Measurements from ENCODE around the gene MYO1D.
A peak's percentile ranks its signal among the peaks of the same experiment; 100 is the strongest.
"Not testable (repeated sequence)": the region's sequence is repeated elsewhere in the genome, so short reads cannot be mapped to it uniquely, and the experiment has no call there.

The MYO1D gene

GRCh38 chr17:32887410-32887809 lies 10.5 kb upstream of the MYO1D start:
- not testable (repeated sequence) for DNase-seq

GRCh38 chr17:32886951-32887350 lies 10.0 kb upstream of the MYO1D start:
- DNase-seq: not testable (repeated sequence)

GRCh38 chr17:32882734-32883133 lies 5.8 kb upstream of the MYO1D start:
- peak; percentile 55 for DNase-seq

- no peak for DNase-seq
Observed at GRCh38 chr17:32882029-32882428, 5.1 kb upstream of the MYO1D start.

- DNase-seq: peak; percentile 47
Observed at GRCh38 chr17:32880671-32881453, 3.9 kb upstream of the MYO1D start.

GRCh38 chr17:32879134-32879533 lies 2.2 kb upstream of the MYO1D start:
- DNase-seq: no peak

- peak; percentile 23 for DNase-seq
Observed at GRCh38 chr17:32878211-32878610, 1.3 kb upstream of the MYO1D start.

GRCh38 chr17:32877164-32877764 lies 340 bp upstream of the MYO1D start:
- peak; percentile 89 for DNase-seq

GRCh38 chr17:32875923-32876416 lies 954 bp downstream of the MYO1D start:
- DNase-seq: peak; percentile 43

GRCh38 chr17:32875230-32875917 lies 1.6 kb downstream of the MYO1D start:
- no peak for DNase-seq

GRCh38 chr17:32873114-32873513 lies 3.8 kb downstream of the MYO1D start:
- no peak for DNase-seq

GRCh38 chr17:32871746-32872145 lies 5.2 kb downstream of the MYO1D start:
- no peak for DNase-seq

GRCh38 chr17:32870969-32871368 lies 6.0 kb downstream of the MYO1D start:
- peak; percentile 80 for DNase-seq

GRCh38 chr17:32870027-32870670 lies 6.8 kb downstream of the MYO1D start:
- peak; percentile 31 for DNase-seq

- no peak for DNase-seq
Observed at GRCh38 chr17:32869345-32870026, 7.4 kb downstream of the MYO1D start.

GRCh38 chr17:32865141-32865540 lies 11.8 kb downstream of the MYO1D start:
- no peak for DNase-seq

GRCh38 chr17:32863559-32863958 lies 13.4 kb downstream of the MYO1D start:
- DNase-seq: no peak

- no peak for DNase-seq
Observed at GRCh38 chr17:32862940-32863339, 14.0 kb downstream of the MYO1D start.

GRCh38 chr17:32861981-32862380 lies 14.9 kb downstream of the MYO1D start:
- no peak for DNase-seq

GRCh38 chr17:32859857-32860525 lies 16.9 kb downstream of the MYO1D start:
- no peak for DNase-seq

- DNase-seq: no peak
Observed at GRCh38 chr17:32855620-32856019, 21.3 kb downstream of the MYO1D start.

- no peak for DNase-seq
Observed at GRCh38 chr17:32854832-32855389, 22.0 kb downstream of the MYO1D start.

All from fibroblast of skin of right biceps (primary cell).